K562 (cell line): ENCODE measurements around the gene GCK. TPM values are rescaled to one million over a fixed set of nuclear protein-coding genes. Genes with fewer than 3 reads are reported as not detected.

Experiments
- ATAC-seq: fragments of 200-7000 bp; cut with Tn5 transposase; 3 replicates; pipeline ENCODE4 v1.9.1; 2020; ENCODE audit warnings: moderate library complexity
- BruUV-seq: library from RNA; stranded (reverse); fragments of 400-500 nt; replicated peaks from 2 replicates; lab custom pipeline; 2021; lab: Mats Ljungman, UMichigan
- CTCF ChIA-PET: fragments of 300-600 bp; formaldehyde crosslinking; extraction: SDS; loops from one replicate; lab custom pipeline; 2021; ENCODE audit warnings: low intra/inter-chr PET ratio; lab: Yijun Ruan, JAX
- POLR2A ChIA-PET: fragments of 300-600, 350-650 bp; sonication (Branson Sonifier 250); formaldehyde crosslinking; extraction: SDS; loops from one replicate; lab custom pipeline; 2021; ENCODE audit warnings: antibody characterized with exemption, inconsistent platforms; lab: Yijun Ruan, JAX
- DNase-seq, 4 experiments: peaks; one replicate each; pipeline versions ENCODE4 v3.0.0 to v3.0.0-alpha.2; 2011 to 2018; ENCODE audit warnings: low spot score in 3 of 4, mixed read lengths in 3 of 4; ENCODE audit errors: extremely low read depth in 1 of 4
- FAIRE-seq: peaks from 2 replicates; lab custom pipeline; 2011; peaks lifted over from hg19 to GRCh38; lab: Jason Lieb, UNC
- H2AFZ ChIP-seq: 2 replicates; pipeline ENCODE4 v1.6.0; 2011; ENCODE audit warnings: low read depth, low read length, control low read depth, inconsistent platforms
- H3K27ac ChIP-seq: fragments of 200-600 bp; 3 replicates; pipeline ENCODE4 v1.8.0; 2011; ENCODE audit warnings: low read depth, mild to moderate bottlenecking, control low read depth, inconsistent platforms, low read length, moderate library complexity, mixed read lengths; ENCODE audit errors: extremely low read depth
- H3K27me3 ChIP-seq, 2 experiments: fragments of 300-600 bp in 1 of 2; 2 replicates in 1 of 2; 3 replicates in 1 of 2; pipeline versions ENCODE4 v1.6.0 to v1.8.0; 2011; ENCODE audit warnings: inconsistent platforms in 2 of 2, low read length in 2 of 2, mild to moderate bottlenecking in 1 of 2, mixed read lengths in 1 of 2, moderate library complexity in 1 of 2; ENCODE audit not compliant: control insufficient read depth in 2 of 2, insufficient read depth in 2 of 2
- H3K36me3 ChIP-seq: fragments of 300-600 bp; 3 replicates; pipeline ENCODE4 v1.8.0; 2011; ENCODE audit warnings: mild to moderate bottlenecking, low read length, inconsistent platforms; ENCODE audit not compliant: control insufficient read depth, insufficient read depth
- H3K4me1 ChIP-seq, 2 experiments: fragments of 200-600 bp in 1 of 2; replicated peaks in 1 of 2; 2 replicates in 1 of 2; 3 replicates in 1 of 2; pipeline versions ENCODE4 v1.5.1 to v1.8.0; 2011; ENCODE audit warnings: inconsistent platforms in 2 of 2, low read length in 2 of 2, mild to moderate bottlenecking in 1 of 2, mixed read lengths in 1 of 2, moderate library complexity in 1 of 2; ENCODE audit not compliant: control insufficient read depth in 2 of 2, insufficient read depth in 2 of 2
- H3K4me2 ChIP-seq: 2 replicates; pipeline ENCODE4 v1.6.1; 2011; ENCODE audit warnings: low read length, control low read depth, inconsistent platforms, mixed read lengths; ENCODE audit not compliant: insufficient read depth
- H3K4me3 ChIP-seq: fragments of 200-600 bp; sonication (generic), shearing (Covaris generic); 2 replicates; pipeline ENCODE4 v1.5.1; 2016; ENCODE audit warnings: control low read depth, inconsistent platforms
- H3K79me2 ChIP-seq: fragments of 200-600 bp; 3 replicates; pipeline ENCODE4 v1.8.0; 2011; ENCODE audit warnings: low read length, inconsistent platforms; ENCODE audit not compliant: control insufficient read depth, insufficient read depth
- H3K9ac ChIP-seq, 2 experiments: 2 replicates each; pipeline versions ENCODE4 v1.6.0 to v1.6.1; 2011; ENCODE audit warnings: low read depth in 2 of 2, low read length in 2 of 2, control low read depth in 1 of 2, inconsistent platforms in 1 of 2, mild to moderate bottlenecking in 1 of 2, mixed read lengths in 1 of 2; ENCODE audit not compliant: insufficient read depth in 1 of 2
- H3K9me1 ChIP-seq: one replicate; pipeline ENCODE4 v1.6.0; 2011; ENCODE audit warnings: inconsistent platforms, mild to moderate bottlenecking, low read length, moderate library complexity; ENCODE audit not compliant: control insufficient read depth, insufficient read depth
- H3K9me3 ChIP-seq: replicated peaks from 2 replicates; pipeline ENCODE4 v1.5.1; 2011; ENCODE audit warnings: low read depth, low read length, inconsistent platforms; ENCODE audit not compliant: control insufficient read depth, insufficient read depth
- H4K20me1 ChIP-seq: replicated peaks from 2 replicates; pipeline ENCODE4 v1.6.1; 2011; ENCODE audit warnings: low read length, inconsistent platforms, mixed read lengths; ENCODE audit not compliant: control insufficient read depth, insufficient read depth
- ARID2 ChIP-seq: fragments of 450-650 bp; IDR thresholded peaks from 2 replicates; pipeline ENCODE4 v1.6.1; 2017; ENCODE audit warnings: antibody characterized with exemption, mild to moderate bottlenecking
- ZFP36 ChIP-seq: fragments of 150-350 bp; IDR thresholded peaks from 2 replicates; pipeline ENCODE4 v1.6.1; 2018; ENCODE audit warnings: low read length, low read depth; ENCODE audit not compliant: partially characterized antibody
- ZNF311 ChIP-seq: fragments of 250-450 bp; sonication (Bioruptor Pico); IDR thresholded peaks from 2 replicates; pipeline ENCODE4 v1.4.0; 2020; ENCODE audit warnings: mild to moderate bottlenecking, moderate library complexity
- WGBS: fragments of 100-300 bp; shearing (Covaris generic); methylation state at CpG from one replicate; pipeline ENCODE4 v1.1.6; 2016; ENCODE audit warnings: low coverage, mixed read lengths; ENCODE audit not compliant: insufficient coverage; ENCODE audit errors: missing lambda C conversion rate; 5-methylcytosine and 5-hydroxymethylcytosine counted together
- in situ Hi-C: fragments of 300-500 bp; cut with MboI; formaldehyde crosslinking; loops from 4 replicates; pipeline ENCODE4 v1.15.0; 2018; ENCODE audit warnings: inconsistent platforms, mixed read lengths
- intact Hi-C: fragments of 100-400 bp; cut with micrococcal nuclease; formaldehyde crosslinking; loops from 2 replicates; pipeline ENCODE4 v1.14.2; 2022
- polyA plus RNA-seq, 8 experiments: library from polyadenylated mRNA; depleted of rRNA in 4 of 8; stranded (reverse) in 5 of 8; unstranded in 3 of 8; fragments of >200 nt; fragmentation: Nextera tagmentation in 2 of 8; fragmentation: Illumina TruSeq in 1 of 8; extraction: Ambion mirVana in 2 of 8; extraction: Trizol in 1 of 8; gene quantifications; 2 replicates each; pipeline versions ENCODE4 v1.2.1 to v1.2.3, GENCODE V29; 2011 to 2014; ENCODE audit warnings: inconsistent platforms in 1 of 8, missing spikeins in 1 of 8
- total RNA-seq, 7 experiments: library from RNA; depleted of rRNA in 6 of 7; stranded (reverse); fragments of >200 nt in 6 of 7; fragmentation: Illumina TruSeq in 2 of 7; extraction: Trizol in 2 of 7; gene quantifications; 2 replicates each; pipeline versions ENCODE4 v1.2.1 to v1.2.3, GENCODE V29; 2011 to 2021; ENCODE audit warnings: low replicate concordance in 1 of 7
- TF ChIP-seq, protein P1 (sequence below), 2 experiments: IDR thresholded peaks; 2 replicates each; pipeline ENCODE4 v1.6.1; 2012; ENCODE audit warnings: improper control_type of control experiment in 2 of 2, low read depth in 2 of 2, low read length in 2 of 2, borderline replicate concordance in 1 of 2

GCK gene
- total and polyA plus RNA-seq, 9 of the 15 experiments (the other 6 are each of a cell fraction or from before 2014, with no cell fraction given), result 0.11 to 0.55 (median 0.16) TPM; not detected in 3

DNA sequence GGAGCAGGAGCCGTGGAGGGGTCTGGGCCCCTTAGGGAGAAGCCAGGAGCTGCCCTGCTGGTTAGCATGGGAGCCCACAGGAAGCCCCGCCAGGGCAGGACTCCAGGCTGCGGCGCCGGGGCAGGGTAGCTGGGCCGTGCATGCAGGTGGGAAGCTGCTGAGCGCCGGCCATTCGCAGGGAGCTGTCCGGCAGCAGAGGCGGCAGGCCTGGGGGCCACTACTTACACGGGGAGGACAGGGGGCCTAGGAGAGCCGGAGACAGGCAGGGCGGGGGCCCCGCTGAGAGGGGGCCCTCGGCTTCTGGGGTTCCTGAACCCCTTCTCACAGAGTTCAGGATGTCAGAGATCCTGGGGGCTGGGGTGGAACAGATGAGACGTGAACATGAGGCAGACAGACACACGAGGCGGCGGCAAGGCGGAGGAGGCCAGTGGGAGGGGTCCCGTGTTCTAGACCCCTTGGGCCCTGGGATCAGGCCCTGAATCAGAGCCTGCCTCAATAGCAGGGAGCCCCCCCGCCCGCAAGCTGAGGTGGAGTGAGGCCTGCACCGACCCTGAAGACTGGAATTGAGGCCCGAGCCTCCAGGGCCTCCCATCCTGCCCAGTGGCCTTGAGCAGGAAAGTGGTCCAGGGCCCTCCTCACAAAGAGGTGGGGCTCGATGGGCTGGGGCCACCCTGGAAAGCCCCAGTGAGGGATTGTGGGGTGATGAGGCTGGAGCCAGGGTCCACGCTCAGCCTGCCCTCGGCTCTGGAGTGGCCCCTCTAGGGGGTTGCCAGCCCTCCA, 39.5 kb upstream of the GCK start:
- ATAC-seq, result peak; percentile 29; the same call in 2 of the 3 replicates
- in situ Hi-C loops, result no loop called here
- Histone ChIP-seq H3K79me2 (no peaks in the 10 kb centered on the region), H3K9ac (peak overlapping the region in 1 of 2 experiments; percentile 26; a peak in 1 of 4 replicates), H3K9me1 (no peaks in the 10 kb centered on the region), H3K4me3 (no peak overlapping the region), H3K4me1 (peaks cover 0 to 50% of the 10 kb centered on the region in 2 experiments; a peak in 2 of 5 replicates), H3K27me3 (peaks cover 21 to 79% of the 10 kb centered on the region in 2 experiments; a peak in 4 of 5 replicates), H3K27ac (no peak overlapping the region), H3K4me2 (no peak overlapping the region), H3K36me3 (no peaks in the 10 kb centered on the region), H4K20me1 (peaks cover 9% of the 10 kb centered on the region; the same call in 1 of the 2 replicates), H2AFZ (no peak overlapping the region), H3K9me3 (no peaks in the 10 kb centered on the region)
- FAIRE-seq, result no peak
- POLR2A ChIA-PET, result interaction anchor here (1.4 to 1.6 kb wide), 2 partner anchors 8 to 49 kb away, joined by 3 to 5 read pairs; no protein-coding TSS in a partner anchor
- intact Hi-C loops, result no loop called here
- no TSS peak for BruUV-seq
- CTCF ChIA-PET, result no interaction called here
- TF ChIP-seq, protein P1, sequence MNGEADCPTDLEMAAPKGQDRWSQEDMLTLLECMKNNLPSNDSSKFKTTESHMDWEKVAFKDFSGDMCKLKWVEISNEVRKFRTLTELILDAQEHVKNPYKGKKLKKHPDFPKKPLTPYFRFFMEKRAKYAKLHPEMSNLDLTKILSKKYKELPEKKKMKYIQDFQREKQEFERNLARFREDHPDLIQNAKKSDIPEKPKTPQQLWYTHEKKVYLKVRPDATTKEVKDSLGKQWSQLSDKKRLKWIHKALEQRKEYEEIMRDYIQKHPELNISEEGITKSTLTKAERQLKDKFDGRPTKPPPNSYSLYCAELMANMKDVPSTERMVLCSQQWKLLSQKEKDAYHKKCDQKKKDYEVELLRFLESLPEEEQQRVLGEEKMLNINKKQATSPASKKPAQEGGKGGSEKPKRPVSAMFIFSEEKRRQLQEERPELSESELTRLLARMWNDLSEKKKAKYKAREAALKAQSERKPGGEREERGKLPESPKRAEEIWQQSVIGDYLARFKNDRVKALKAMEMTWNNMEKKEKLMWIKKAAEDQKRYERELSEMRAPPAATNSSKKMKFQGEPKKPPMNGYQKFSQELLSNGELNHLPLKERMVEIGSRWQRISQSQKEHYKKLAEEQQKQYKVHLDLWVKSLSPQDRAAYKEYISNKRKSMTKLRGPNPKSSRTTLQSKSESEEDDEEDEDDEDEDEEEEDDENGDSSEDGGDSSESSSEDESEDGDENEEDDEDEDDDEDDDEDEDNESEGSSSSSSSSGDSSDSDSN (IDR thresholded peaks at IDR 0.05; ENCODE audit: borderline replicate concordance in 1 of 2, low read depth in 2 of 2, low read length in 2 of 2), result 0 out of 4 replicates have a peak, but pooled peaks of 1 of the 2 experiments have one; percentile 11
- TF ChIP-seq ARID2, result no peak
- no peak for TF ChIP-seq ZFP36
- no peak for TF ChIP-seq ZNF311 (CRISPR knock-in tag)
- 3% methylated on average over 23 of the region's 29 CpGs for WGBS
- no peak for DNase-seq
